ENCODE measurements around the gene S100A10.

S100A10 gene
- total RNA-seq: 72.2 to 173 (median 111) reads per million in 18 experiments

GRCh38 chr1:151993734-151994496, at the start of gene S100A10:
TSS of gene S100A10 (minus strand) at chr1:151993859. CDS start at chr1:151986230, 7,629 bp downstream.
- peak; percentile 63 for DNase-seq

- no peak for DNase-seq
Observed at GRCh38 chr1:152042030-152042429, 48.4 kb upstream of the S100A10 start.

- no peak for DNase-seq
Observed at GRCh38 chr1:152039886-152040285, 46.2 kb upstream of the S100A10 start.

- no peak for DNase-seq
Observed at GRCh38 chr1:152039461-152039860, 45.8 kb upstream of the S100A10 start.

GRCh38 chr1:152038871-152039270, 45.2 kb upstream of the S100A10 start:
- peak in 1 of 2 donors; percentile 58 for DNase-seq

- peak; percentile 95 to 97 for DNase-seq
Observed at GRCh38 chr1:152036267-152037216, 42.9 kb upstream of the S100A10 start, which contains the start of gene S100A11. TSS of gene S100A11 (minus strand) at chr1:152037004. CDS start at chr1:152036915, 89 bp downstream.

GRCh38 chr1:152035539-152036266, 42.0 kb upstream of the S100A10 start:
- peak; percentile 56 to 61 for DNase-seq

GRCh38 chr1:152034654-152035538, 41.2 kb upstream of the S100A10 start:
- DNase-seq: peak; percentile 76 to 88

- no peak for DNase-seq
Observed at GRCh38 chr1:152034324-152034653, 40.6 kb upstream of the S100A10 start.

- no peak for DNase-seq
Observed at GRCh38 chr1:152029929-152030211, 36.2 kb upstream of the S100A10 start.

- DNase-seq: peak; percentile 72 to 80
Observed at GRCh38 chr1:152029144-152029928, 35.7 kb upstream of the S100A10 start.

GRCh38 chr1:152026895-152027294, 33.2 kb upstream of the S100A10 start:
- DNase-seq: no peak

GRCh38 chr1:152024223-152024622, 30.6 kb upstream of the S100A10 start:
- no peak for DNase-seq

- no peak for DNase-seq
Observed at GRCh38 chr1:152023221-152023620, 29.6 kb upstream of the S100A10 start.

GRCh38 chr1:152022474-152022873, 28.8 kb upstream of the S100A10 start:
- DNase-seq: peak; percentile 38 to 49

GRCh38 chr1:152021569-152021968, 27.9 kb upstream of the S100A10 start:
- DNase-seq: no peak

- DNase-seq: peak; percentile 48 to 52
Observed at GRCh38 chr1:152020849-152021248, 27.2 kb upstream of the S100A10 start.

GRCh38 chr1:152018537-152018936, 24.9 kb upstream of the S100A10 start:
- no peak for DNase-seq

- DNase-seq: no peak
Observed at GRCh38 chr1:152015766-152016165, 22.1 kb upstream of the S100A10 start.

GRCh38 chr1:152014943-152015342, 21.3 kb upstream of the S100A10 start:
- DNase-seq: peak; percentile 49 to 68

- DNase-seq: peak; percentile 46 to 67
Observed at GRCh38 chr1:152013664-152014237, 20.1 kb upstream of the S100A10 start.

Data from inflammatory macrophage (primary cell).